Measurements from ENCODE around the gene ADGRG6. TPM values are rescaled to one million over a fixed set of nuclear protein-coding genes. Genes with fewer than 3 reads are reported as not detected.
"Not testable (repeated sequence)": the region's sequence is repeated elsewhere in the genome, so short reads cannot be mapped to it uniquely, and the experiment has no call there.

The ADGRG6 gene
- total RNA-seq, 1 donor from 2014 or later: 7.7 TPM

- no peaks in the 10 kb centered on the region for H3K9me3 ChIP-seq
- no peaks in the 10 kb centered on the region for H3K27me3 ChIP-seq
- no peak for TF ChIP-seq CTCF (IDR thresholded peaks at IDR 0.05)
- intact Hi-C loops (cut with DNase I): no loop called here
- no peaks in the 10 kb centered on the region for H3K4me1 ChIP-seq
- H3K27ac ChIP-seq: no peak overlapping the region
- H3K4me3 ChIP-seq: no peak overlapping the region
- DNase-seq (ENCODE audit: low spot score in 2 of 2): no peak
- no peaks in the 10 kb centered on the region for H3K36me3 ChIP-seq
Measured at GRCh38 chr6:142417331-142417750, 115.5 kb downstream of the ADGRG6 start.

GRCh38 chr6:142419071-142419470, 117.3 kb downstream of the ADGRG6 start:
- intact Hi-C loops (cut with DNase I): no loop called here
- DNase-seq (ENCODE audit: low spot score in 2 of 2): no peak
- no peak for TF ChIP-seq CTCF (IDR thresholded peaks at IDR 0.05)

GRCh38 chr6:142420802-142421201, 119.0 kb downstream of the ADGRG6 start:
- H3K27me3 ChIP-seq: no peaks in the 10 kb centered on the region
- TF ChIP-seq CTCF (IDR thresholded peaks at IDR 0.05): no peak
- H3K9me3 ChIP-seq: no peaks in the 10 kb centered on the region
- H3K4me3 ChIP-seq: no peak overlapping the region
- H3K4me1 ChIP-seq: no peaks in the 10 kb centered on the region
- H3K27ac ChIP-seq: no peak overlapping the region
- no peaks in the 10 kb centered on the region for H3K36me3 ChIP-seq
- intact Hi-C loops (cut with DNase I): no loop called here
- DNase-seq (ENCODE audit: low spot score in 2 of 2): no peak

More at GRCh38 chr6:142419071-142419470, 117.3 kb downstream of the ADGRG6 start:
- Histone ChIP-seq H3K4me1 (no peaks in the 10 kb centered on the region), H3K4me3 (no peak overlapping the region), H3K27ac (no peak overlapping the region), H3K36me3 (no peaks in the 10 kb centered on the region), H3K9me3 (no peaks in the 10 kb centered on the region), H3K27me3 (no peaks in the 10 kb centered on the region)

GRCh38 chr6:142421285-142422117, 119.7 kb downstream of the ADGRG6 start:
- Histone ChIP-seq H3K27ac (no peak overlapping the region), H3K27me3 (no peaks in the 10 kb centered on the region), H3K4me3 (no peak overlapping the region), H3K9me3 (no peaks in the 10 kb centered on the region), H3K4me1 (no peaks in the 10 kb centered on the region), H3K36me3 (no peaks in the 10 kb centered on the region)
- no peak for DNase-seq (ENCODE audit: low spot score in 2 of 2)
- intact Hi-C loops (cut with DNase I): no loop called here
- no peak for TF ChIP-seq CTCF (IDR thresholded peaks at IDR 0.05)

- H3K4me3 ChIP-seq; DNase-seq (ENCODE audit: low spot score in 2 of 2); intact Hi-C loops (cut with DNase I); H3K9me3 ChIP-seq; H3K27ac ChIP-seq; H3K36me3 ChIP-seq; H3K4me1 ChIP-seq; H3K27me3 ChIP-seq: not testable (repeated sequence)
Measured at GRCh38 chr6:142426444-142427132, 124.8 kb downstream of the ADGRG6 start.

- H3K27me3 ChIP-seq; H3K27ac ChIP-seq; intact Hi-C loops (cut with DNase I); DNase-seq (ENCODE audit: low spot score in 2 of 2); H3K4me3 ChIP-seq; H3K9me3 ChIP-seq; H3K36me3 ChIP-seq; H3K4me1 ChIP-seq: not testable (repeated sequence)
Measured at GRCh38 chr6:142428468-142428867, 126.7 kb downstream of the ADGRG6 start.

Measured in ascending aorta (tissue), 2 donors.